HCT116 (cell line): ENCODE results near the gene MYBPHL. TPM values are rescaled to one million over a fixed set of nuclear protein-coding genes. Genes with fewer than 3 reads are reported as not detected.

Source experiments
- ATAC-seq: fragments of 200-7000 bp; cut with Tn5 transposase; 2 replicates; pipeline ENCODE4 v1.9.1; 2020; ENCODE audit warnings: mild to moderate bottlenecking, moderate library complexity
- BruUV-seq: library from RNA; stranded (reverse); fragments of 400-500 nt; replicated peaks from 2 replicates; lab custom pipeline; 2021; lab: Mats Ljungman, UMichigan
- CTCF ChIA-PET: fragments of 300-600 bp; sonication (Branson Sonifier 250); formaldehyde crosslinking; loops from one replicate; lab custom pipeline; 2021; ENCODE audit warnings: antibody characterized with exemption; lab: Charles Lee
- POLR2A ChIA-PET: fragments of 300-600, 350-600 bp; sonication (Branson Sonifier 250); formaldehyde crosslinking; loops from one replicate; lab custom pipeline; 2021; ENCODE audit warnings: antibody characterized with exemption; lab: Charles Lee
- RAD21 ChIA-PET, 2 experiments: fragments of 300-600 bp; sonication (Branson Sonifier 250); formaldehyde crosslinking; loops; one replicate each; lab custom pipeline; 2023; ENCODE audit warnings: low total read pairs in 2 of 2; ENCODE audit not compliant: uncharacterized antibody in 2 of 2, unreplicated experiment in 2 of 2, low non-redundant PET in 1 of 2; lab: Charles Lee
- DNase-seq: peaks from one replicate; pipeline ENCODE4 v3.0.0-alpha.2; 2010; ENCODE audit warnings: low read depth, low spot score
- H2AFZ ChIP-seq: fragments of 200-600 bp; shearing (Covaris generic), sonication (generic); 2 replicates; pipeline ENCODE4 v1.6.1; 2017; ENCODE audit warnings: low read depth, mixed run types, mixed read lengths, antibody characterized with exemption, low read length; ENCODE audit not compliant: poor library complexity, severe bottlenecking
- H3K27ac ChIP-seq: 2 replicates; pipeline ENCODE4 v1.5.1; 2012; ENCODE audit warnings: low read depth, low read length
- H3K27me3 ChIP-seq: fragments of 200-600 bp; sonication (generic); 2 replicates; pipeline ENCODE4 v1.6.1; 2016; ENCODE audit warnings: mixed run types, low read length, mixed read lengths; ENCODE audit not compliant: insufficient read depth
- H3K36me3 ChIP-seq, 2 experiments: fragments of 200-500 bp in 1 of 2; fragments of 200-600 bp in 1 of 2; sonication (Bioruptor generic) in 1 of 2; sonication (generic) in 1 of 2; 2 replicates each; pipeline versions ENCODE4 v1.5.1 to v1.6.1; 2014 to 2016; ENCODE audit warnings: low read length in 2 of 2, inconsistent platforms in 1 of 2, mixed read lengths in 1 of 2, mixed run types in 1 of 2; ENCODE audit not compliant: insufficient read depth in 2 of 2, control insufficient read depth in 1 of 2
- H3K4me1 ChIP-seq, 2 experiments: fragments of 200-600 bp in 1 of 2; sonication (generic) in 1 of 2; 2 replicates each; pipeline versions ENCODE4 v1.5.1 to v1.6.1; 2012 to 2017; ENCODE audit warnings: low read length in 2 of 2, inconsistent platforms in 1 of 2, mild to moderate bottlenecking in 1 of 2, mixed read lengths in 1 of 2, mixed run types in 1 of 2, moderate library complexity in 1 of 2; ENCODE audit not compliant: insufficient read depth in 2 of 2, control insufficient read depth in 1 of 2
- H3K4me2 ChIP-seq: fragments of 200-600 bp; sonication (generic); 2 replicates; pipeline ENCODE4 v1.6.1; 2017; ENCODE audit warnings: mixed run types, low read length, mixed read lengths
- H3K4me3 ChIP-seq, 2 experiments: fragments of 200-600 bp in 1 of 2; sonication (generic) in 1 of 2; replicated peaks in 1 of 2; 2 replicates each; pipeline ENCODE4 v1.5.1; 2011 to 2016; ENCODE audit warnings: low read length in 2 of 2, control low read depth in 1 of 2, low read depth in 1 of 2, mild to moderate bottlenecking in 1 of 2, mixed read lengths in 1 of 2, mixed run types in 1 of 2
- H3K79me2 ChIP-seq: fragments of 200-600 bp; sonication (generic); 2 replicates; pipeline ENCODE4 v1.6.1; 2017; ENCODE audit warnings: mild to moderate bottlenecking, mixed run types, low read length, moderate library complexity, mixed read lengths; ENCODE audit not compliant: insufficient read depth
- H3K9ac ChIP-seq: fragments of 200-600 bp; sonication (generic); 2 replicates; pipeline ENCODE4 v1.6.1; 2016; ENCODE audit warnings: low read length, mixed read lengths
- H3K9me2 ChIP-seq: fragments of 200-600 bp; sonication (generic), shearing (Covaris generic); 2 replicates; pipeline ENCODE4 v1.6.1; 2017; ENCODE audit warnings: mixed run types, mild to moderate bottlenecking, moderate library complexity; ENCODE audit not compliant: insufficient read depth
- H3K9me3 ChIP-seq, 2 experiments: fragments of 200-500 bp in 1 of 2; fragments of 200-600 bp in 1 of 2; sonication (Bioruptor generic) in 1 of 2; sonication (generic) in 1 of 2; 2 replicates each; pipeline ENCODE4 v1.6.1; 2014 to 2017; ENCODE audit warnings: low read length in 2 of 2, mixed read lengths in 2 of 2, inconsistent platforms in 1 of 2, low read depth in 1 of 2, mild to moderate bottlenecking in 1 of 2, mixed run types in 1 of 2, moderate library complexity in 1 of 2; ENCODE audit not compliant: control insufficient read depth in 1 of 2, insufficient read depth in 1 of 2
- H4K20me1 ChIP-seq: fragments of 200-600 bp; sonication (generic), shearing (Covaris generic); 2 replicates; pipeline ENCODE4 v1.6.1; 2017; ENCODE audit warnings: mixed run types, mild to moderate bottlenecking, moderate library complexity; ENCODE audit not compliant: insufficient read depth
- CBX3 ChIP-seq: IDR thresholded peaks from 2 replicates; pipeline ENCODE4 v1.6.1; 2012; ENCODE audit warnings: low read depth
- CEBPB ChIP-seq: IDR thresholded peaks from 2 replicates; pipeline ENCODE4 v1.6.1; 2012; ENCODE audit warnings: low read depth
- EGR1 ChIP-seq: IDR thresholded peaks from 2 replicates; pipeline ENCODE4 v1.6.1; 2012; ENCODE audit warnings: low read depth
- FOSL1 ChIP-seq: IDR thresholded peaks from 2 replicates; pipeline ENCODE4 v1.6.1; 2012; ENCODE audit warnings: low read depth
- MAX ChIP-seq: IDR thresholded peaks from 2 replicates; pipeline ENCODE4 v1.6.1; 2012
- RAD21 ChIP-seq: IDR thresholded peaks from 2 replicates; pipeline ENCODE4 v1.6.1; 2012; ENCODE audit warnings: low read depth, mild to moderate bottlenecking
- REST ChIP-seq: IDR thresholded peaks from 2 replicates; pipeline ENCODE4 v1.6.1; 2012; ENCODE audit warnings: low read depth
- SIN3A ChIP-seq: IDR thresholded peaks from 2 replicates; pipeline ENCODE4 v1.6.1; 2012; ENCODE audit warnings: low read depth
- SP1 ChIP-seq: IDR thresholded peaks from 2 replicates; pipeline ENCODE4 v1.6.1; 2012; ENCODE audit warnings: low read depth
- SRF ChIP-seq: IDR thresholded peaks from 2 replicates; pipeline ENCODE4 v1.6.1; 2012; ENCODE audit warnings: low read depth
- TCF7L2 ChIP-seq: IDR thresholded peaks from 2 replicates; pipeline ENCODE4 v1.7.0; 2011; ENCODE audit warnings: borderline replicate concordance, inconsistent platforms; ENCODE audit not compliant: insufficient read depth, insufficient read length; ENCODE audit errors: extremely low read depth
- ZBTB33 ChIP-seq: IDR thresholded peaks from 2 replicates; pipeline ENCODE4 v1.6.1; 2011; ENCODE audit warnings: mild to moderate bottlenecking, low read length, moderate library complexity; ENCODE audit not compliant: insufficient replicate concordance; ENCODE audit errors: extremely low read depth
- ZNF274 ChIP-seq: fragments of 200-500 bp; sonication (Bioruptor generic); IDR thresholded peaks from 2 replicates; pipeline ENCODE4 v1.6.1; 2014; ENCODE audit warnings: mild to moderate bottlenecking, low read depth, low read length, inconsistent platforms
- intact Hi-C: fragments of 100-400 bp; cut with micrococcal nuclease; formaldehyde crosslinking; loops from 2 replicates; pipeline ENCODE4 v1.10.0; 2022
- total RNA-seq: library from RNA; stranded (reverse); gene quantifications from one replicate; pipeline ENCODE4 v1.2.1, GENCODE V29; 2021; ENCODE audit not compliant: unreplicated experiment

MYBPHL gene
- total RNA-seq, 1 experiment from 2014 or later = 1.0 TPM

GRCh38 chr1:109242387-109242786, 64.4 kb downstream of the MYBPHL start:
- Histone ChIP-seq H3K4me3 (no peak overlapping the region), H3K27me3 (no peaks in the 10 kb centered on the region), H3K27ac (no peak overlapping the region), H3K9me2 (no peaks in the 10 kb centered on the region), H4K20me1 (no peaks in the 10 kb centered on the region), H3K36me3 (peaks cover 7 to 9% of the 10 kb centered on the region in 2 experiments; a peak in 2 of 4 replicates), H3K9ac (no peak overlapping the region), H3K4me2 (no peak overlapping the region), H3K9me3 (no peaks in the 10 kb centered on the region), H2AFZ (no peak overlapping the region), H3K4me1 (peaks cover 6 to 18% of the 10 kb centered on the region in 2 experiments; a peak in 2 of 4 replicates), H3K79me2 (no peaks in the 10 kb centered on the region)
- ChIA-PET CTCF (interaction anchor here (1.2 kb wide), 1 partner anchor 21 kb away, joined by 3 read pairs; no protein-coding TSS in a partner anchor), POLR2A (no interaction called here), RAD21 (no interaction called here)
- no peak for TF ChIP-seq TCF7L2
- TF ChIP-seq ZNF274 = no peak
- TF ChIP-seq SIN3A = no peak
- no peak for TF ChIP-seq ZBTB33
- TF ChIP-seq SP1 = no peak
- no peak for TF ChIP-seq RAD21
- no peak for TF ChIP-seq FOSL1
- no peak for TF ChIP-seq CEBPB
- no peak for TF ChIP-seq CBX3
- TF ChIP-seq SRF = no peak
- TF ChIP-seq MAX = no peak
- TF ChIP-seq EGR1 = no peak
- TF ChIP-seq REST = no peak
- no peak for DNase-seq
- no peak for ATAC-seq
- BruUV-seq = no TSS peak
- intact Hi-C loops = no loop called here

Other genes starting within 250 kb of the MYBPHL start
- 27.3 TPM for gene TAF13, start 231.0 kb downstream of the MYBPHL start, total RNA-seq
- gene TMEM167B, start 216.2 kb downstream of the MYBPHL start, total RNA-seq = 21.4 TPM
- 0.57 TPM for gene ELAPOR1, start 192.9 kb downstream of the MYBPHL start, total RNA-seq
- 206 TPM for gene SARS1, start 93.1 kb downstream of the MYBPHL start, total RNA-seq
- 17.1 TPM for gene CELSR2, start 57.5 kb downstream of the MYBPHL start, total RNA-seq
- 44.8 TPM for gene PSRC1, start 23.9 kb downstream of the MYBPHL start, total RNA-seq
- gene SORT1, start 90.9 kb upstream of the MYBPHL start, total RNA-seq = 20.2 TPM
- gene PSMA5, start 119.4 kb upstream of the MYBPHL start, total RNA-seq = 169 TPM
- 1.3 TPM for gene SYPL2, start 159.5 kb upstream of the MYBPHL start, total RNA-seq
- 7.2 TPM for gene ATXN7L2, start 176.9 kb upstream of the MYBPHL start, total RNA-seq
- gene CYB561D1, start 187.1 kb upstream of the MYBPHL start, total RNA-seq = 5.9 TPM
- gene AMIGO1, start 202.7 kb upstream of the MYBPHL start, total RNA-seq = 0.10 TPM
- gene GPR61, start 232.9 kb upstream of the MYBPHL start, total RNA-seq = not detected
- 9.5 TPM for gene GNAI3, start 241.6 kb upstream of the MYBPHL start, total RNA-seq